ENCODE measurements around the gene ZNF419.
"Not testable (repeated sequence)": the region's sequence is repeated elsewhere in the genome, so short reads cannot be mapped to it uniquely, and the experiment has no call there.

Gene ZNF419

GRCh38 chr19:57487477-57488298 is at the start of gene ZNF419:
Gene ZNF419 (plus strand): TSS chr19:57487750. CDS start chr19:57487951, 201 bp downstream.
- peak; percentile 91 for DNase-seq (ENCODE audit: low read depth)

DNA sequence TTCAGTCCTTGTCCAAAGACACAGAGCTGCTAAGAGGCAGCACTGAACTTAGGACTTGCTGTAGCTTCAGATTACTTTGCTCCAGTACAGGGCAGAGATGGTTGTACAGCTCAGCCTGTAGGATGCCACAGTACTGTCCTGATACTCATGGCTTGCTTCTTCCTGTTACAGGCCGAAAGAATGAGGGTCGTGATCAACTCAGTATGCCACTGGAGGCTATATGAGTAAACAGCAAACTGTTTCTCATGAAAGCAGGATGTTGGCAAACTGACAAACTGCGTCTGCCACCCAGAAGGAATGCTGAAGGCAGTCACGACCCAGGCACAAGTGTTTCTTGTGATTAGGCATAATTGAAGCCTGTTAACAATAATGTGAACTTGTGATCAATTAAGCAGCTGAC is 49.6 kb upstream of the ZNF419 start:
- DNase-seq (ENCODE audit: low read depth), result no peak

DNA sequence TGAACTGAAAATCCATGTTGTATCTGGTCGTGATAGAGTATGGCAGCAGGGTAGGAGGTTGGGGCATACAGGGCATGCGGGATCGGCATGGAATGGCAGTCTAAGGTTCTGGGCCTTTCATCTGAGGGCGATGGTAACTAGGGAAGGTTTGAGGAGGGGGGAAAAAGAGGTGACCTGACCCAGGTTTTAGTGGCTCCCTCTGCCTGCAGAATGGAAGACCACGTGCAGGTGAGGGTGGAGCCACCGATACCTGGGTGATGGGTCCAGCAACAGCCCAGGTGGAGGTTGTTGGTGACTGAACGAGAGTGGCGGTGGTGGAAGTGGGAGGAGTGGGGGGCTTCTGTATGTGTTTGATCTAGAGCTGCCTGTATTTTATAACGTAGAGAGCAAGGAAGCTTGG is 48.6 kb upstream of the ZNF419 start:
- no peak for DNase-seq (ENCODE audit: low read depth)

- DNase-seq (ENCODE audit: low read depth), result no peak
Observed at GRCh38 chr19:57441979-57442752, 45.4 kb upstream of the ZNF419 start.

GRCh38 chr19:57443121-57443696 is 44.3 kb upstream of the ZNF419 start:
- no peak for DNase-seq (ENCODE audit: low read depth)

- DNase-seq (ENCODE audit: low read depth), result no peak
Observed at GRCh38 chr19:57452307-57452706, 35.2 kb upstream of the ZNF419 start.

DNA sequence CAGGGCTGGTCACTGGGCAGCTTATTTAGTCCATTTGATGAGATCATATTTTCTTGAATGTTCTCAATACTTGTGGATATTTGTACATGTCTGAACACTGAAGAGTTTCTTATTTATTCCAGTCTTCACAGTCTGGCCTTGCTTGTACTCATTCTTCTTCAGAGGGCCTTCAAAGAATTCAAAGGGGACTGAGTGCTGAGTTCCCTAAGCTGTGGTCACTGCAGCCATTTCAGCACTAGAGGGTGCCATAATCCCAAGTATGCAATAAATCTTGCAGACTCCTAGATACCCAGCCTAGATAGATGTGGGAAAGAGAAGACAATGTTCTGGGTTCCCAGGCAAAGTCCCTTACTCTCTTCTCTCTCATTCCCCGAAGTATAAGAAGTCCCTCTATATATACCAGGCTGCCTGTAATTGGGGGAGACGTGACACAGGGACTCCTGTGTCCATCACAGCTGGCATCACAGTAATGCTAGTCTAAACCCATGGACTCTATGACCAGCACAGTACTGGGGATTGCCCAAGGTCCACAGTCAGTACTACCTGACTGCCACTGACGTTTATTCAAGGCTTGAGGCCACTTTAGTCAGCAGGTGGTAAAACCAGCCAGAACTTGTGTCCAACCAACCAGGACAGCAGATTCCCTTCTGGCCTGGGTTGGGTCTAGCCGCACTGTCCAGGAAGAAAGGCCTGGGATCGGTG is 21.7 kb upstream of the ZNF419 start:
- DNase-seq (ENCODE audit: low read depth), result no peak

DNA sequence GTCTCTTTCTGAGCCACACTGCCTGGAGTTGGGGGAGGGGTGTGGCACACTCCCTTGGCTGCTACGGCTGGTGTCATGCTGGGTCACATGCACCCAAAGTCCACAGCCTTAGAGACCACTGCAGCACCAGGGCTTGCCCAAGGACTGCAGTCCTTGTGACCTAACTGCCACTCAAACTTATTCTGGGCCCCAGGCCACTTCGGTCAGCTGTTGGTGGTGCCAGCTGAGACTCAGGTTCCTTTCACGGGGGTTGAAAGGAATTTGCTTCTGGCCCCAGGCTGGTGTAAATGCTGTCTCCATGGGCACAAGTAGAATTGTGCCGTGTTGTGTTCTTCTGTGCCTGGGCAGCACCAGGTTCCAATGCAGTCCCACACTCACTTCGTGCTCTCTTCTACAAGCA is 21.1 kb upstream of the ZNF419 start:
- no peak for DNase-seq (ENCODE audit: low read depth)

DNA sequence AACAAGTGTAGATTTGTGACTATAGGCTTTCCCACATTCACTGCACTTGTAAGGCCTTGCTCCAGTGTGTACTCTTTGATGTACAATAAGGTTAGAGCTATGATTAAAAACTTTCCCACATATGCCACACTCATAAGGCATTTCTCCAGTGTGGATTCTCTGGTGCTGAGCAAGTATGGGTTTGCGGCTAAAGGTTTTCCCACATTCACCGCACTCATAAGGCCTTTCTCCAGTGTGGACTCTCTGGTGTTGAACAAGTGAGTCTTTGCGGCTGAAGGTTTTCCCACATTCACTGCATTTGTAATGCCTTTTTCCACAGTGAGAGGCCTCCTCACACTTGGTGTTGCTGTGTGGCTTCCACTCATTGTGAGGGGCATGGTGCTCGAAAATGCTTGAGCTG is 13.9 kb upstream of the ZNF419 start:
- no peak for DNase-seq (ENCODE audit: low read depth)

- peak; percentile 74 for DNase-seq (ENCODE audit: low read depth)
Observed at GRCh38 chr19:57477191-57478008, 10.2 kb upstream of the ZNF419 start, which contains the start of gene ZNF772. Gene ZNF772 (minus strand): TSS chr19:57477566. CDS start chr19:57477309, 257 bp downstream.

DNA sequence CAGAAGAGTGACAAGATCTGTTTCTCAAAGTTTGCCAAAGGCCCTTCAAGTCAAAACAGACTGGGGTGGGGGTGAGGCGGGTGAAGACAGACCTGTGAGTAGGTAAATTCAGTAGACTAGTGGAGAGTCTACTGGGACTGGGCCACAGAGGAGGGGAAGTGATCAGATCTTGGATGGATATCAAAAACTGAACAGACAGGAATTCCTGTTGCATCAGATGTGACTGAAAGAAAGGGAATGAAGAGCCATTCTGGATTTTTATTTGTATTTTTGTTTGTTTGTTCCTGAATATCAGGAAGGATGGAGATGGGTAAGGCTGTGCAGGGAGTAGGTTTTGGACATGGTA is 722 bp downstream of the ZNF419 start:
- not testable (repeated sequence) for DNase-seq (ENCODE audit: low read depth)

DNA sequence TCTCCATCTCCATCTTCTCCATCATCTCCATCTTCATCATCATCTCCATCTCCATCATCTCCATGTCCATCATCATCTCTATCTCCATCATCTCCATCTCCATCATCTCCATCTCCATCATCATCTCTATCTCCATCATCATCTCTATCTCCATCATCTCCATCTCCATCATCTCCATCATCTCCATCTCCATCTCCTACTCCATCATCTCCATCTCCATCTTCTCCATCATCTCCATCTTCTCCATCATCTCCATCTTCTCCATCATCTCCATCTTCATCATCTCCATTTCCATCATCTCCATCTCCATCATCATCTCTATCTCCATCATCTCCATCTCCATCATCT is 11.8 kb downstream of the ZNF419 start:
- DNase-seq (ENCODE audit: low read depth), result not testable (repeated sequence)

DNA sequence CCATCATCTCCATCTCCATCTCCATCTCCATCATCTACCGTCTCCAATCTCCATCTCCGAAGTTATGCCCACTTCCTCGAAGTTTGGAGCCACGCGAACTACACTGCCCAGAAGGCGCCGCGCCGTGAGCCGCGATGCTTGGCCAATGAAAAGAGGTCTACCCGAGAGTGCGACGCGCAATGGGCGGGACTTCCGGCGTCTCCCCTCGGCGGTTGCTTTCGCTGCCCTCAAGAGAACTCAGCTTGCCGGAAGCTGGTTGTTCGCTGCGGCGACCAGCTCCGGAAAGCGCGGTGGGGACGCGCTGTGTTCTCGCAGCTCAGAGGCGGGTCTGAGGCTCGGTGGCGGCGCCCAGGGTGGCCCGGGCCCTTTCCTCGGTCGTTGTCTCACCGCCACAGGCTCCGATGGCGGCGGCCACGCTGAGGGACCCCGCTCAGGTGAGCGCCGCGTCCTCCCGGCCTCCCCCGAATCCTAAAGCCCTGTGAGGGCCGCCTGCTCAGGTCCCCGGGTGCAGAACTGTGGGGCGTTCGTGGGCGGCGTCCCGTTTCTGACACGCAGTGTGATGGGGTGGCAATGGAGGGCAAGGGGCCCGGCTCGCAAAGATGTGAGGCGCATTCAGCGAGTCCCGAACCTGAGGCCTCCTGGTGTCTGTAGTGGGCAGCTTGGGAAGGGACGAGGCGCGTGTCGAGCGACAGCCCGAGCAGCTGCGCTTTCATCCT is 12.3 kb downstream of the ZNF419 start, which contains the start of gene ZNF773:
Gene ZNF773 (plus strand): TSS at position 259 of the 716 bp plus-strand sequence. CDS start 143 bp downstream, at position 402.
- peak; percentile 96 for DNase-seq (ENCODE audit: low read depth)

DNA sequence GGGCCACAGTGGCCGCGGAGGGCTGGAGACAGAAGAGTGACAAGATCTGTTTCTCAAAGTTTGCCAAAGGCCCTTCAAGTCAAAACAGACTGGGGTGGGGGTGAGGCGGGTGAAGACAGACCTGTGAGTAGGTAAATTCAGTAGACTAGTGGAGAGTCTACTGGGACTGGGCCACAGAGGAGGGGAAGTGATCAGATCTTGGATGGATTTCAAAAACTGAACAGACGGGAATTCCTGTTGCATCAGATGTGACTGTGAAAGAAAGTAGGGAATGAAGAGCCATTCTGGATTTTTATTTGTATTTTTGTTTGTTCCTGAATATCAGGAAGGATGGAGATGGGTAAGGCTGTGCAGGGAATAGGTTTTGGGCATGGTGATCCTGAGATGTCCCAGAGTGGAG is 12.8 kb downstream of the ZNF419 start:
- not testable (repeated sequence) for DNase-seq (ENCODE audit: low read depth)

- DNase-seq (ENCODE audit: low read depth), result no peak
Observed at GRCh38 chr19:57506163-57506562, 18.6 kb downstream of the ZNF419 start.

GRCh38 chr19:57511484-57511883 is 23.9 kb downstream of the ZNF419 start:
- DNase-seq (ENCODE audit: low read depth), result no peak

DNA sequence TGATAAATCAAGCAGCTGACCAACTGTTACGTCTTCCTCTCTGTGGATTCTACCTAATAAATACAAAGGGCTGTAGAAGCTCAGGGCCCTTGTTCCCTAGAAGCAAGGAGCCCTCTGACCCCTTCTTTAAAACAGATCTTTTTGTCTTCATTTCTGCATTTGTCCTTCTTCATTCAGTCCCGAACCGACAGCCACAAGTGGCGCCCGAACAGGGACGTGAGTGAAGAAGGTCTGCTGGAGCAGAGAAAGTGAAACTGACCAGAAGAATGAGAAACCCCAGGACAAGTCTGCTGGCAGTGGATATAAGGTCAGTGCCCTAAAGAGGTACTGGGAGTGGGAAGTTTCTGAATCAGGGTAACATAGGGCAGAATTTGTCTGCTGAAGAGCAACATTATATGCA is 25.3 kb downstream of the ZNF419 start:
- no peak for DNase-seq (ENCODE audit: low read depth)

DNA sequence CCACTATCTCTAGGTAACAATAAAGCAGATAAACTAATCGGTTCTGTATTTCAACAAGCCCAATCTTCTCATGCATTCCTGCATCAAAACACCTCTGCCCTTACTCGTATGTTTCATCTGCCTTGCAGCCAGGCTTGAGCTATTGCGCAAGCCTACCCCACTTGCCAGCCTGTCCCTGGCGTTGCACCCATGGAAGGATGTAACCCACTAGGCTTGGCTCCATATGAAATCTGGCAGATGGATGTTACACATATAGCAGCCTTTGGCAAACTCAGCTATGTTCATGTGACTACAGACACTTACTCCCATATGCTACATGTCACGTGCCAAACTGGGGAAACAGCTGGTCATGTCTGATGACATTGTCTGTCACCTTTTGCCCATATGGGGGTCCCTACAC is 27.7 kb downstream of the ZNF419 start:
- DNase-seq (ENCODE audit: low read depth), result no peak

DNA sequence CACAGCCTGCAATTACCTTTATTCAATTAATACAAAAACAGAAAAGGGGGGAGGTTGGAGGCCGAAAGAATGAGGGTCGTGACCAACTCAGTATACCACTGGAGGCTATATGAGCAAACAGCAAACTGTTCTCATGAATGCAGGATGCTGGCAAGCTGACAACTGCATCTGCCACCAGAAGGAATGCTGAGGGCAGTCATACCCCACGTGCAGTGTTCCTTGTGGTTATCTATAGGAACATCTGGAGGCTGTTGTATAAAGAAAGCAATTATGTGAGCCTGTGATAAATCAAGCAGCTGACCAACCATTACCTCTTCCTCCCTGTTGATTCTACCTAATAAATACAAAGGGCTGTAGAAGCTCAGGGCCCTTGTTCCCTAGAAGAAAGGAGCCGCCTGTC is 30.5 kb downstream of the ZNF419 start:
- not testable (repeated sequence) for DNase-seq (ENCODE audit: low read depth)

GRCh38 chr19:57527136-57527881 is 39.8 kb downstream of the ZNF419 start, which contains the start of gene ZNF549:
Gene ZNF549 (plus strand): TSS chr19:57527356. CDS start chr19:57527574, 218 bp downstream.
- peak; percentile 82 for DNase-seq (ENCODE audit: low read depth)
